Measurements from ENCODE around the gene ADAP1.
"Not testable (repeated sequence)": the region's sequence is repeated elsewhere in the genome, so short reads cannot be mapped to it uniquely, and the experiment has no call there.

Gene ADAP1

DNA sequence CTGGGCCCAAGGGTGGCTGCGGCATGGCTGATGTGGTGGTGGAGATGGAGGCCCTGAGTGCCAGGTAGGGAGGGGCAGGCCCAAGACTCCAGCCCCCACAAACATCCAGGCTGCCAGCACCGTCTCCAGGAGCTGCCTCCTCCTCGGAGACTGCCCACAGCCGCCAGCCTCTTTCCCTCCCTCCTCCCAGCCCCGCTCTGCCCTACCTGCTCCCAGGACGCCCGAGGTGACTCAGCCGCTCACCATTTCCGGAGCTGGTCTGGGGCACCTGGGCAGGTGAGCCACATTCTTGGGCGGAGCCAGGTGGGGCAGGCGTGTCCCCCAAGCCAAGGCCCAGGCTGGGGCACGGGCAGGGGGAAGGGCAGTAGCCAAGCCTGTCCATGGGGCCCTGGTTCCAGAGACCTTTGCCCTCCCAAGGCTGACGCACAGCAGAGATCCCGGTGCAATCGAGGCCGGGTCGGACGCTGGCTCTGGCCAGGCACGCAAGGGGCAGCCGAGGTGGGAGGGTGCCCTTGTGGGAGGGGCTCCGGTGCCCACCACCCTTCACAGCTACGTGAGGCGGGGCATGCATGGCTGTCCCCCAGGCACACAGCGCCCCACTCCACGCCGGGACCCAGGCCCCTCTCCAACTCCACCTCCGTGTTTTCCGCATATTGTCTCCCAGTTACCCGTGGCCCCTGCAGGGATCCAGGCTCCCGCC is 8.8 kb downstream of the ADAP1 start:
- no peak overlapping the region for H2BK5ac ChIP-seq (ENCODE audit: low read depth, low read length, poor library complexity)
- peak overlapping the region; percentile 17 for H3K4me2 ChIP-seq (ENCODE audit: low read length)
- DNase-seq = peak; percentile 83 to 85
- peak overlapping the region; percentile 5 for H3K9ac ChIP-seq (ENCODE audit: low read length)
- no peak overlapping the region for H3K27ac ChIP-seq (ENCODE audit: low read depth, low read length)
- H2BK12ac ChIP-seq (ENCODE audit: low read length) = peak overlapping the region; percentile 77
- H4K91ac ChIP-seq (ENCODE audit: low read depth, low read length) = peak overlapping the region; percentile 81
- no peaks in the 10 kb centered on the region for H3K27me3 ChIP-seq (ENCODE audit: insufficient read depth, low read length)
- no peaks in the 10 kb centered on the region for H3K36me3 ChIP-seq (ENCODE audit: control insufficient read depth in 1 of 2, insufficient read depth in 2 of 2, low read length in 2 of 2)
- H2BK120ac ChIP-seq (ENCODE audit: insufficient read depth, low read length, poor library complexity) = peak overlapping the region; percentile 56
- no peak overlapping the region for H3K4ac ChIP-seq (ENCODE audit: low read depth, low read length)
- peaks cover 11% of the 10 kb centered on the region for H3K79me1 ChIP-seq (ENCODE audit: low read length)
- peak overlapping the region; percentile 14 for H2AFZ ChIP-seq (ENCODE audit: insufficient read depth, low read length, poor library complexity)
- peak overlapping the region; percentile 64 for H3K14ac ChIP-seq (ENCODE audit: low read length)
- H2AK5ac ChIP-seq (ENCODE audit: low read length) = peak overlapping the region; percentile 85
- no CpG with 5 or more reads among the region's 30 CpGs for WGBS (ENCODE audit: extremely low coverage, insufficient coverage, insufficient read length)
- no peak overlapping the region for H3K23ac ChIP-seq (ENCODE audit: low read length)
- H4K12ac ChIP-seq (ENCODE audit: low read depth, low read length) = no peak overlapping the region
- peaks cover 3% of the 10 kb centered on the region for H3K79me2 ChIP-seq (ENCODE audit: control insufficient read depth, insufficient read depth, low read length, poor library complexity)
- H3K4me1 ChIP-seq (ENCODE audit: control insufficient read depth in 1 of 2, insufficient read depth in 2 of 2, low read length in 2 of 2) = peaks cover 13% of the 10 kb centered on the region in 2 experiments
- H3K4me3 ChIP-seq (ENCODE audit: low read depth, low read length) = no peak overlapping the region
- H4K8ac ChIP-seq (ENCODE audit: low read depth, low read length) = peak overlapping the region; percentile 49
- peaks cover 3% of the 10 kb centered on the region for H3K9me3 ChIP-seq (ENCODE audit: insufficient read depth, low read depth, low read length)
- peak overlapping the region; percentile 36 for H3K18ac ChIP-seq (ENCODE audit: low read length)

DNA sequence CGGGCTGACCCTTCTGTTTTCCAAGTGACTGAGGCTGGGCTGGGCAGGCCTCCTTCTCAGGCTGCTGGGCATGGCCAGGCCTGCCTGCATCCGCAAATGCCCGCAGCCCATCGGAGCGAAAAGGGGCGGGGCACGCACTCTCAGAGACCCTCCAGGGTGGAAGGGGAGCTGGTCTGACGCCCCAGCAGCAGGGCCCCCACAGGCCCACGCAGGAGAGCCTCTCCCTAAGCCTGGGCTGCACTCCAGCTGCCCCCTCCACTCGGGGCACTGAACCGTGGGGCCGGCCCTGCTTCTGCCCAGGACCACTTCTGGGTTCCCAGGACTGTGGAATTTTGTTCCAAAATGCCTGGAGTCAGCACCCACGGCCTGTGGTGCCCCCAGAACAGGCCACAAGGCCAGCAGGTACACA is 9.3 kb downstream of the ADAP1 start:
- H3K27ac ChIP-seq (ENCODE audit: low read depth, low read length) = no peak overlapping the region
- H3K4me2 ChIP-seq (ENCODE audit: low read length) = peak overlapping the region; percentile 17
- H4K12ac ChIP-seq (ENCODE audit: low read depth, low read length) = no peak overlapping the region
- H2AK5ac ChIP-seq (ENCODE audit: low read length) = peak overlapping the region; percentile 49
- H4K8ac ChIP-seq (ENCODE audit: low read depth, low read length) = peak overlapping the region; percentile 21
- peak overlapping the region; percentile 27 for H3K14ac ChIP-seq (ENCODE audit: low read length)
- peak overlapping the region; percentile 31 for H2BK120ac ChIP-seq (ENCODE audit: insufficient read depth, low read length, poor library complexity)
- no peak overlapping the region for H3K23ac ChIP-seq (ENCODE audit: low read length)
- H2BK12ac ChIP-seq (ENCODE audit: low read length) = peak overlapping the region; percentile 28
- H3K18ac ChIP-seq (ENCODE audit: low read length) = no peak overlapping the region
- H3K27me3 ChIP-seq (ENCODE audit: insufficient read depth, low read length) = no peaks in the 10 kb centered on the region
- H3K4me3 ChIP-seq (ENCODE audit: low read depth, low read length) = no peak overlapping the region
- no peak overlapping the region for H3K4ac ChIP-seq (ENCODE audit: low read depth, low read length)
- peaks cover 11% of the 10 kb centered on the region for H3K79me1 ChIP-seq (ENCODE audit: low read length)
- no peak for DNase-seq
- H2BK5ac ChIP-seq (ENCODE audit: low read depth, low read length, poor library complexity) = no peak overlapping the region
- H2AFZ ChIP-seq (ENCODE audit: insufficient read depth, low read length, poor library complexity) = peak overlapping the region; percentile 9
- peak overlapping the region; percentile 5 for H3K9ac ChIP-seq (ENCODE audit: low read length)
- no peaks in the 10 kb centered on the region for H3K36me3 ChIP-seq (ENCODE audit: control insufficient read depth in 1 of 2, insufficient read depth in 2 of 2, low read length in 2 of 2)
- H4K91ac ChIP-seq (ENCODE audit: low read depth, low read length) = peak overlapping the region; percentile 81
- peaks cover 3% of the 10 kb centered on the region for H3K9me3 ChIP-seq (ENCODE audit: insufficient read depth, low read depth, low read length)
- peaks cover 3% of the 10 kb centered on the region for H3K79me2 ChIP-seq (ENCODE audit: control insufficient read depth, insufficient read depth, low read length, poor library complexity)
- no CpG with 5 or more reads among the region's 13 CpGs for WGBS (ENCODE audit: extremely low coverage, insufficient coverage, insufficient read length)
- H3K4me1 ChIP-seq (ENCODE audit: control insufficient read depth in 1 of 2, insufficient read depth in 2 of 2, low read length in 2 of 2) = peaks cover 13% of the 10 kb centered on the region in 2 experiments

DNA sequence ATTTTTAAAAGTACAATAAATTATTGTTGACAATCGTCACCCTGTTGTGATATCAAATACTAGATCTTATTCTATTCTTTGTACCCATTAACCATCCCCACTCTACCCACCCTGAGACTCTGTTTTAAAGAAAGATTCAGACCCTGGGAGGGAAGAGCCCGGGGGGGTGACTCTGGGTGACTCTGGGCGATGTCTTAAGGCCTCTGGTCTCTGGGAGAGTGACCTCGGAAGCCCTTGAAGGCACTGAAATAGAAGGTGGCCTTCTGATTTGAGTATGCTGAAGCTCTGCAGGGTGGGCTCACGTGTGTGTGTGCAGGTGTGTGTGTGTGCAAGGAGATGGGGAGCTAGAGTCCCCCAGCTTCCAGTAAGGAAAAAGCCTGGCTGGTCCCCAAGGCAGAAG is 9.7 kb downstream of the ADAP1 start:
- H4K91ac ChIP-seq (ENCODE audit: low read depth, low read length) = no peak overlapping the region
- no peak overlapping the region for H3K14ac ChIP-seq (ENCODE audit: low read length)
- H3K9me3 ChIP-seq (ENCODE audit: insufficient read depth, low read depth, low read length) = peaks cover 5% of the 10 kb centered on the region
- H3K18ac ChIP-seq (ENCODE audit: low read length) = no peak overlapping the region
- no peaks in the 10 kb centered on the region for H3K36me3 ChIP-seq (ENCODE audit: control insufficient read depth in 1 of 2, insufficient read depth in 2 of 2, low read length in 2 of 2)
- H3K9ac ChIP-seq (ENCODE audit: low read length) = no peak overlapping the region
- no peak overlapping the region for H3K23ac ChIP-seq (ENCODE audit: low read length)
- H4K12ac ChIP-seq (ENCODE audit: low read depth, low read length) = no peak overlapping the region
- H3K79me1 ChIP-seq (ENCODE audit: low read length) = peaks cover 11% of the 10 kb centered on the region
- H3K4me2 ChIP-seq (ENCODE audit: low read length) = no peak overlapping the region
- no peak overlapping the region for H3K27ac ChIP-seq (ENCODE audit: low read depth, low read length)
- H2BK120ac ChIP-seq (ENCODE audit: insufficient read depth, low read length, poor library complexity) = no peak overlapping the region
- no peak overlapping the region for H2BK5ac ChIP-seq (ENCODE audit: low read depth, low read length, poor library complexity)
- H3K27me3 ChIP-seq (ENCODE audit: insufficient read depth, low read length) = no peaks in the 10 kb centered on the region
- peaks cover 3% of the 10 kb centered on the region for H3K79me2 ChIP-seq (ENCODE audit: control insufficient read depth, insufficient read depth, low read length, poor library complexity)
- no CpG with 5 or more reads among the region's 5 CpGs for WGBS (ENCODE audit: extremely low coverage, insufficient coverage, insufficient read length)
- H2AK5ac ChIP-seq (ENCODE audit: low read length) = no peak overlapping the region
- no peak for DNase-seq
- no peak overlapping the region for H2BK12ac ChIP-seq (ENCODE audit: low read length)
- H3K4me3 ChIP-seq (ENCODE audit: low read depth, low read length) = no peak overlapping the region
- no peak overlapping the region for H4K8ac ChIP-seq (ENCODE audit: low read depth, low read length)
- no peak overlapping the region for H2AFZ ChIP-seq (ENCODE audit: insufficient read depth, low read length, poor library complexity)
- H3K4ac ChIP-seq (ENCODE audit: low read depth, low read length) = no peak overlapping the region
- H3K4me1 ChIP-seq (ENCODE audit: control insufficient read depth in 1 of 2, insufficient read depth in 2 of 2, low read length in 2 of 2) = peaks cover 13% of the 10 kb centered on the region in 2 experiments

DNA sequence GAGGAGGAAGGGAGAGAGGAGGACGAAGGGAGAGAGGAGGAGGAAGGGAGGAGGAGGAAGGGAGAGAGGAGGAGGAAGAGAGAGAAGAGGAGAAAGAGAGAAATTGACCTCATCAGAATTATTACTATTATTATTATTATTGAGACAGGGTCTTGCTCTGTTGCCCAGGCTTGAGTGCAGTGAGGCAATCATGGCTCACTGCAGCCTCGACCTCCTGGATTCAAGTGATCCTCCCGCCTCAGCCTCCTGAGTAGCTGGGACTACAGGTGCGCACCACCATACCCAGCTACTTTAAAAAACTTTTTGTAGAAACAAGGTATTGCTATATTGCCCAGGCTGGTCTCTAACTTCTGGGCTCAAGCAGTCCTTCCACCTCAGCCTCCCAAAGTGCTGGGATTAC is 10.7 kb downstream of the ADAP1 start:
- H3K27ac ChIP-seq (ENCODE audit: low read depth, low read length); H4K91ac ChIP-seq (ENCODE audit: low read depth, low read length); H3K4ac ChIP-seq (ENCODE audit: low read depth, low read length); H3K27me3 ChIP-seq (ENCODE audit: insufficient read depth, low read length); H3K9ac ChIP-seq (ENCODE audit: low read length); H4K8ac ChIP-seq (ENCODE audit: low read depth, low read length); H3K4me3 ChIP-seq (ENCODE audit: low read depth, low read length); H3K23ac ChIP-seq (ENCODE audit: low read length); H2BK12ac ChIP-seq (ENCODE audit: low read length); H2BK5ac ChIP-seq (ENCODE audit: low read depth, low read length, poor library complexity); H3K9me3 ChIP-seq (ENCODE audit: insufficient read depth, low read depth, low read length); H3K18ac ChIP-seq (ENCODE audit: low read length); H2AK5ac ChIP-seq (ENCODE audit: low read length); H3K36me3 ChIP-seq (ENCODE audit: control insufficient read depth in 1 of 2, insufficient read depth in 2 of 2, low read length in 2 of 2); DNase-seq; H4K12ac ChIP-seq (ENCODE audit: low read depth, low read length); H3K14ac ChIP-seq (ENCODE audit: low read length); H3K4me2 ChIP-seq (ENCODE audit: low read length); H2BK120ac ChIP-seq (ENCODE audit: insufficient read depth, low read length, poor library complexity); H2AFZ ChIP-seq (ENCODE audit: insufficient read depth, low read length, poor library complexity); H3K79me2 ChIP-seq (ENCODE audit: control insufficient read depth, insufficient read depth, low read length, poor library complexity): not testable (repeated sequence)
- WGBS (ENCODE audit: extremely low coverage, insufficient coverage, insufficient read length) = no CpG with 5 or more reads among the region's 4 CpGs
- Histone ChIP-seq H3K79me1 (ENCODE audit: low read length) (peaks cover 11% of the 10 kb centered on the region), H3K4me1 (ENCODE audit: control insufficient read depth in 1 of 2, insufficient read depth in 2 of 2, low read length in 2 of 2) (peaks cover 13% of the 10 kb centered on the region in 2 experiments)
